NB4 (cell line): ENCODE results near the gene DENND1A.

Experiments used
- DNase-seq: peaks from one replicate; pipeline ENCODE4 v3.0.0; 2010; ENCODE audit warnings: low read depth
- H3K4me3 ChIP-seq: one replicate; pipeline ENCODE4 v1.5.1; 2011; ENCODE audit warnings: mild to moderate bottlenecking, low read depth, low read length, moderate library complexity
- CTCF ChIP-seq: IDR thresholded peaks from one replicate; pipeline ENCODE4 v1.5.1; 2012; ENCODE audit warnings: low read depth, low read length
- MAX ChIP-seq: IDR thresholded peaks from 2 replicates; pipeline ENCODE4 v1.6.1; 2011; ENCODE audit warnings: low read depth, low read length
- MYC ChIP-seq: IDR thresholded peaks from 2 replicates; pipeline ENCODE4 v1.6.1; 2011; ENCODE audit warnings: low read depth, low read length
- POLR2A ChIP-seq: IDR thresholded peaks from 2 replicates; pipeline ENCODE4 v1.6.1; 2011; ENCODE audit warnings: mild to moderate bottlenecking; ENCODE audit not compliant: insufficient read length; ENCODE audit errors: extremely low read depth

Gene DENND1A

GRCh38 chr9:123959787-123960186 lies 29.9 kb upstream of the DENND1A start:
- no peak overlapping the region for H3K4me3 ChIP-seq
- no peak for DNase-seq
- no peak for TF ChIP-seq CTCF
- no peak for TF ChIP-seq POLR2A
- no peak for TF ChIP-seq MAX
- TF ChIP-seq MYC = no peak

- no peak overlapping the region for H3K4me3 ChIP-seq
- no peak for TF ChIP-seq MAX
- TF ChIP-seq CTCF = no peak
- no peak for TF ChIP-seq POLR2A
- no peak for TF ChIP-seq MYC
- DNase-seq = no peak
These were observed 27.8 kb upstream of the DENND1A start for GRCh38 chr9:123957731-123958130.

- DNase-seq = no peak
- TF ChIP-seq POLR2A = no peak
- TF ChIP-seq MAX = no peak
- no peak for TF ChIP-seq MYC
- no peak for TF ChIP-seq CTCF
These were observed 27.3 kb upstream of the DENND1A start for GRCh38 chr9:123957168-123957721.

GRCh38 chr9:123955637-123956036 lies 25.7 kb upstream of the DENND1A start:
- no peak for TF ChIP-seq MAX
- no peak for TF ChIP-seq MYC
- no peak for TF ChIP-seq POLR2A
- TF ChIP-seq CTCF = no peak
- no peak overlapping the region for H3K4me3 ChIP-seq
- no peak for DNase-seq

More at GRCh38 chr9:123957168-123957721, 27.3 kb upstream of the DENND1A start:
- H3K4me3 ChIP-seq = no peak overlapping the region

GRCh38 chr9:123954518-123955280 lies 24.8 kb upstream of the DENND1A start:
- peak; percentile 61 for DNase-seq
- H3K4me3 ChIP-seq = no peak overlapping the region
- no peak for TF ChIP-seq CTCF
- TF ChIP-seq MYC = peak; percentile 51; the same call in 1 of the 2 replicates
